ENCODE results near the gene UIMC1.

UIMC1 gene

DNA sequence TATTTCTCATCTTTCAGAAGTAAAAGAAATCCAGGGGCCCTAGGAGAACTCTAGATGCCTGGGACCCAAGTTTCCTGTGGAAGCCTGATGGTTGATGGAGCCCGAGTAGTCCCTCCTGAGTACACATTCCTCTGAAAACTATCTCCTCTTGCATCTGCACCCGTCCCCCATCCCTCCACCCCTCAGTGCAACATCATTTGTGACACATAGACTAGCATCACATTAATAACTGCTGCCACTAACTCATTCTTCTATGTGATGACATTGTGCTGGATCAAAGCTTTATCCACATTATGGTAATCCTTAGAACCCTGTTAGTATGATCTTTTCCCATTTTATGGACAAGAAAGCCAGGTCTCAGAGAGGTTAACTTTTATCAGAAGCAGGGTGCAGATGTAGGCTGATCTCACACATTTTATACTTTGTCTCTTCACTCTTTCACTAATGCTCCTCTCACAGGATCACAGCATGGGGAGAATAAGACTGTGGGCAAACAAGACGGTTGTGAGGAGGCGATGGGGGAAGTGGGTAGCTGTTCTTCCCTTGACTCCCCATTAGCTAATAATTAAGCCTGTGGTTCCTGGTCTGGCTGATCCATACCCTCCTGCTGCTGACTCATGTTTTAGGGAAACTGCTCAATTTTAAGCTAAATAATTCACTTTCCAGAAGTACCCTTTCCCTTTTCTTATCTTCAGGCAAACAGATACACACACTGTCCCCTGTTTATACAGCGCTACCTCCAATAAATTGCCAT lies 103.5 kb downstream of the UIMC1 start:
- H3K9me3 ChIP-seq (ENCODE audit: control insufficient read depth, insufficient read depth, low read length), result no peaks in the 10 kb centered on the region
- no peak for TF ChIP-seq EZH2phosphoT487 (IDR thresholded peaks at IDR 0.05; ENCODE audit: borderline replicate concordance, low read length)
- TF ChIP-seq, protein P1, sequence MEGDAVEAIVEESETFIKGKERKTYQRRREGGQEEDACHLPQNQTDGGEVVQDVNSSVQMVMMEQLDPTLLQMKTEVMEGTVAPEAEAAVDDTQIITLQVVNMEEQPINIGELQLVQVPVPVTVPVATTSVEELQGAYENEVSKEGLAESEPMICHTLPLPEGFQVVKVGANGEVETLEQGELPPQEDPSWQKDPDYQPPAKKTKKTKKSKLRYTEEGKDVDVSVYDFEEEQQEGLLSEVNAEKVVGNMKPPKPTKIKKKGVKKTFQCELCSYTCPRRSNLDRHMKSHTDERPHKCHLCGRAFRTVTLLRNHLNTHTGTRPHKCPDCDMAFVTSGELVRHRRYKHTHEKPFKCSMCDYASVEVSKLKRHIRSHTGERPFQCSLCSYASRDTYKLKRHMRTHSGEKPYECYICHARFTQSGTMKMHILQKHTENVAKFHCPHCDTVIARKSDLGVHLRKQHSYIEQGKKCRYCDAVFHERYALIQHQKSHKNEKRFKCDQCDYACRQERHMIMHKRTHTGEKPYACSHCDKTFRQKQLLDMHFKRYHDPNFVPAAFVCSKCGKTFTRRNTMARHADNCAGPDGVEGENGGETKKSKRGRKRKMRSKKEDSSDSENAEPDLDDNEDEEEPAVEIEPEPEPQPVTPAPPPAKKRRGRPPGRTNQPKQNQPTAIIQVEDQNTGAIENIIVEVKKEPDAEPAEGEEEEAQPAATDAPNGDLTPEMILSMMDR (IDR thresholded peaks at IDR 0.05; ENCODE audit: low read depth, low read length, poor library complexity, severe bottlenecking), result no peak
- no peaks in the 10 kb centered on the region for H3K9me2 ChIP-seq (replicated peaks; ENCODE audit: control insufficient read depth, low read length)
- H3K27me3 ChIP-seq (ENCODE audit: control insufficient read depth, low read length), result no peaks in the 10 kb centered on the region
- H3K27ac ChIP-seq (ENCODE audit: low read depth, low read length), result no peak overlapping the region
- no peak overlapping the region for H3K4me2 ChIP-seq (ENCODE audit: low read length)
- no peaks in the 10 kb centered on the region for H3K79me2 ChIP-seq (ENCODE audit: control insufficient read depth, low read length)
- no peaks in the 10 kb centered on the region for H3K4me1 ChIP-seq (ENCODE audit: control insufficient read depth, low read length)
- peaks cover 3% of the 10 kb centered on the region; the same call in 1 of the 2 replicates for H3F3A ChIP-seq (ENCODE audit: control insufficient read depth, insufficient read depth)
- H3K4me3 ChIP-seq (ENCODE audit: low read length), result no peak overlapping the region
- H3K36me3 ChIP-seq (ENCODE audit: control insufficient read depth, low read length), result peaks cover 51% of the 10 kb centered on the region
- no peaks in the 10 kb centered on the region for H4K20me1 ChIP-seq (ENCODE audit: control insufficient read depth, insufficient read depth, low read depth, low read length)

DNA sequence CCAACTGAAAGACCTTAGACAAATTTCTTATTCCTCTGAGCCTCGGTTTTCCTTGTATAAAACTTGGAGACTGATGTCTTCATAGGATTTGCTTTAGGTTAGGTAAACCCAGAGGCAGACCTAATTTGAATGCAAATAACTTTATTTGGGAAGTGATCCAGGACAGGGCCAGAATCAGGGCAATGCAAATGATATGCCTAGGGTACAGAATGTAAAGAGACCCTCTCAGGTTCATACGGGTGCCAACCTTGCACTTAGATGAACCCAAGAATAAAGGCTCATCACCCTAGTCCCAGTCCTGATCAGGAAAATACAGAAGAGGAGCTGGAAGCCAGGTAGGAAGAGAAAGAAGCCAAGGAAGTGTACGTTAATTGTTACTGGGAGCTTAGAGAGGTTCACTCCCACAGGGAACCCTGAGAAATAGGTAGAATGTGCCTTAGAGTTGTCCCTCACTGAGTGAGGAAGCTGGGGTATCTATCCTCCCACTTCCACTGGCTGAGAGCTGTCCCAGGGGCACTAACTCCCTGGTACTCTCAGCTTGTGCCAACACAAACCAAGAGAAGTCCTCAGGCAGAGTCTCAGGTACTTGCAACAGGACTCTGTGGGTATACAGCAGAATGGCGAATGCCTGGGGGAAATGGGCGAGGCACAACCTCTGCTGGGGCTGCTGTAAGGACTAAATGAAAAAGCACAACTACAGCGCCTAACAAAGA lies 104.3 kb downstream of the UIMC1 start:
- H3K4me2 ChIP-seq (ENCODE audit: low read length), result no peak overlapping the region

GRCh38 chr5:176901260-176902101 lies 105.1 kb downstream of the UIMC1 start:
- Histone ChIP-seq H3F3A (ENCODE audit: control insufficient read depth, insufficient read depth) (peaks cover 3% of the 10 kb centered on the region; the same call in 1 of the 2 replicates), H3K36me3 (ENCODE audit: control insufficient read depth, low read length) (peaks cover 35% of the 10 kb centered on the region), H3K4me3 (ENCODE audit: low read length) (no peak overlapping the region), H3K9me2 (replicated peaks; ENCODE audit: control insufficient read depth, low read length) (no peaks in the 10 kb centered on the region), H3K4me1 (ENCODE audit: control insufficient read depth, low read length) (no peaks in the 10 kb centered on the region), H3K27ac (ENCODE audit: low read depth, low read length) (no peak overlapping the region), H3K79me2 (ENCODE audit: control insufficient read depth, low read length) (no peaks in the 10 kb centered on the region), H3K4me2 (ENCODE audit: low read length) (no peak overlapping the region), H3K9me3 (ENCODE audit: control insufficient read depth, insufficient read depth, low read length) (no peaks in the 10 kb centered on the region), H3K27me3 (ENCODE audit: control insufficient read depth, low read length) (no peaks in the 10 kb centered on the region), H4K20me1 (ENCODE audit: control insufficient read depth, insufficient read depth, low read depth, low read length) (no peaks in the 10 kb centered on the region)
- TF ChIP-seq EZH2phosphoT487 (IDR thresholded peaks at IDR 0.05; ENCODE audit: borderline replicate concordance, low read length), result no peak
- TF ChIP-seq, protein P1 (IDR thresholded peaks at IDR 0.05; ENCODE audit: low read depth, low read length, poor library complexity, severe bottlenecking), result no peak

More for the DNA sequence above, 104.3 kb downstream of the UIMC1 start:
- Histone ChIP-seq H3K4me3 (ENCODE audit: low read length) (no peak overlapping the region), H3K4me1 (ENCODE audit: control insufficient read depth, low read length) (no peaks in the 10 kb centered on the region), H3F3A (ENCODE audit: control insufficient read depth, insufficient read depth) (peaks cover 3% of the 10 kb centered on the region; the same call in 1 of the 2 replicates), H3K9me2 (replicated peaks; ENCODE audit: control insufficient read depth, low read length) (no peaks in the 10 kb centered on the region), H4K20me1 (ENCODE audit: control insufficient read depth, insufficient read depth, low read depth, low read length) (no peaks in the 10 kb centered on the region), H3K9me3 (ENCODE audit: control insufficient read depth, insufficient read depth, low read length) (no peaks in the 10 kb centered on the region), H3K79me2 (ENCODE audit: control insufficient read depth, low read length) (no peaks in the 10 kb centered on the region), H3K27me3 (ENCODE audit: control insufficient read depth, low read length) (no peaks in the 10 kb centered on the region), H3K36me3 (ENCODE audit: control insufficient read depth, low read length) (peaks cover 42% of the 10 kb centered on the region), H3K27ac (ENCODE audit: low read depth, low read length) (no peak overlapping the region)
- TF ChIP-seq, protein P1 (IDR thresholded peaks at IDR 0.05; ENCODE audit: low read depth, low read length, poor library complexity, severe bottlenecking), result no peak
- no peak for TF ChIP-seq EZH2phosphoT487 (IDR thresholded peaks at IDR 0.05; ENCODE audit: borderline replicate concordance, low read length)
